GM18511 (cell line): ENCODE results near the gene PPP2R2C.

Source experiments
- ATAC-seq: cut with Tn5 transposase; IDR thresholded peaks from one replicate; pipeline ENCODE4 v1.9.1; 2021; ENCODE audit warnings: mild to moderate bottlenecking, moderate library complexity; ENCODE audit not compliant: unreplicated experiment

PPP2R2C gene

GRCh38 chr4:6472387-6473263, at the start of gene PPP2R2C:
PPP2R2C (minus strand) TSS chr4:6472614; CDS start chr4:6472229, 385 bp downstream.
- ATAC-seq = no peak

- ATAC-seq = no peak
Observed at GRCh38 chr4:6520978-6521377, 48.6 kb upstream of the PPP2R2C start.

GRCh38 chr4:6520051-6520636, 47.7 kb upstream of the PPP2R2C start:
- ATAC-seq = no peak

GRCh38 chr4:6517171-6517570, 44.8 kb upstream of the PPP2R2C start:
- no peak for ATAC-seq

GRCh38 chr4:6516762-6517161, 44.3 kb upstream of the PPP2R2C start:
- ATAC-seq = no peak

- ATAC-seq = no peak
Observed at GRCh38 chr4:6516281-6516680, 43.9 kb upstream of the PPP2R2C start.

- ATAC-seq = no peak
Observed at GRCh38 chr4:6513678-6514077, 41.3 kb upstream of the PPP2R2C start.

- no peak for ATAC-seq
Observed at GRCh38 chr4:6509587-6509986, 37.2 kb upstream of the PPP2R2C start.

- no peak for ATAC-seq
Observed at GRCh38 chr4:6507345-6507744, 34.9 kb upstream of the PPP2R2C start.

GRCh38 chr4:6506616-6507140, 34.3 kb upstream of the PPP2R2C start:
- no peak for ATAC-seq

- no peak for ATAC-seq
Observed at GRCh38 chr4:6504900-6505496, 32.6 kb upstream of the PPP2R2C start.

- ATAC-seq = no peak
Observed at GRCh38 chr4:6502747-6503465, 30.5 kb upstream of the PPP2R2C start.

- no peak for ATAC-seq
Observed at GRCh38 chr4:6502147-6502546, 29.7 kb upstream of the PPP2R2C start.

- no peak for ATAC-seq
Observed at GRCh38 chr4:6501171-6501570, 28.8 kb upstream of the PPP2R2C start.

GRCh38 chr4:6500481-6501140, 28.2 kb upstream of the PPP2R2C start:
- ATAC-seq = no peak

GRCh38 chr4:6499238-6499600, 26.8 kb upstream of the PPP2R2C start:
- ATAC-seq = no peak

- no peak for ATAC-seq
Observed at GRCh38 chr4:6498511-6499237, 26.3 kb upstream of the PPP2R2C start.

GRCh38 chr4:6497796-6498195, 25.4 kb upstream of the PPP2R2C start:
- no peak for ATAC-seq

GRCh38 chr4:6495736-6496135, 23.3 kb upstream of the PPP2R2C start:
- ATAC-seq = no peak

- no peak for ATAC-seq
Observed at GRCh38 chr4:6495296-6495590, 22.8 kb upstream of the PPP2R2C start.
